Measurements from ENCODE around the gene NCOR1.
"Not testable (repeated sequence)": the region's sequence is repeated elsewhere in the genome, so short reads cannot be mapped to it uniquely, and the experiment has no call there.

Gene NCOR1

DNA sequence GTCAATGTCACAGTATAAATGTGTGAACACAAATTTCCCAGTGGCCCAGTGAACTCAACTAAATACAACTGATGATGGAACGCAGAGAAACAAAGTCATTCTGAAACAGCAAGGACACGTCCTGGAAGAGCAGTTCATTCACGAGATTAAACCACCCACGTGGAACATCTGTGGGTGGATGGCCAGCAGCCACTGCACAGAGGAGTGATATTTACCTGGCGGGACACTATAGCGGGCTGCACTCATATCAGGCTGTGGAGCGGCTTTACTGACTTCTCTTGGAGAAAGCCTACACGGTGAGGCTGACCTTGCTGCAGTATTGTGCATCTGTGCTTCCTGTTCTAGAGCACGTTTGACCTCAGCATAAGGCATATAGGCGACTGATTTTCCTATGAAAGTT, 128.4 kb downstream of the NCOR1 start:
- DNase-seq (ENCODE audit: low read depth), result no peak

DNA sequence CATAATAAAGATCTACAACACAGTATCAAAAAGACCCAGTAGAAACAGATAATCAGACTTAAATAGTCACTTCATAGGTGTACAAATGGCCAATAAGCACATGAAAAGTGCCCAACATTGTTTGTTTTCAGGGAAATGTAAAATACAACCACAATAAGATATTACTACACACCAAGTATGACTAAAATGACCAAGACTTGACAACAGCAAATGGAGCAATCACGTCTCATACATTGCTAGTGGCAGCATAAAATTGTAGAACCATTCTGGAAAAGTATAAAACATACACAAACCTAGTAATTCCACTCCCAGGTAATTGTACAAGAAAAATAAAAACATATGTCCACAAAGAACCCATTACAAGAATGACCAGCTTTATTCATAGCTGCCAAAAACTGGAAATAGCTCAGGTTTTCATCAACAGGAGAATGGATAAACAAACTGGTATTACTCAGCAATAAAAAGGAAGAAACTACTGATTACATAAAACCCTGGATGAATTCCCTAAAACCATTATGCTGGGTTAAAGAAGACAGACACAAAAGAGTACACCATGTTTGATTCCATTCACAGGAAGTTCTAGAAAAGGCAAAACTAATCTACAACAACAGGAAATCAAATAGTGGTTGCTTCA, 130.2 kb downstream of the NCOR1 start:
- DNase-seq (ENCODE audit: low read depth), result no peak

DNA sequence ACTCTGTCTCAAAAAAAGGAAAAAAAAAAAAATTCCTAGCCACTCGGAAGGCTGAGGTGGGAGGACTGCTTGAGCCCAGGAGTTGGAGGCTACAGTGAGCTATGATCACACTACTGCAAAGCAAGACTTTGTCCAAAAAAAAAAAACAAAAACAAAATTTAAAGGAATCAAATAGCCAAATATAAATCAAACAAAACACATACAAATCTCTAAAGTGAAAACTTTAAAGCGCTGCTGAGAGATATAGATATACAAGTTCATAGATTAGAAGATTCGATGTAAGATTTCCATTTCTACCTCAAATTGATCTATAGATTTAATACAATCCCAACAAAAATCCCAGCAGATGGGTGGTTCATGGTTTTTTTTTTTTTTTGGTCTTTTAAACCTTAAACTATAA, 132.1 kb downstream of the NCOR1 start:
- no peak for DNase-seq (ENCODE audit: low read depth)

DNA sequence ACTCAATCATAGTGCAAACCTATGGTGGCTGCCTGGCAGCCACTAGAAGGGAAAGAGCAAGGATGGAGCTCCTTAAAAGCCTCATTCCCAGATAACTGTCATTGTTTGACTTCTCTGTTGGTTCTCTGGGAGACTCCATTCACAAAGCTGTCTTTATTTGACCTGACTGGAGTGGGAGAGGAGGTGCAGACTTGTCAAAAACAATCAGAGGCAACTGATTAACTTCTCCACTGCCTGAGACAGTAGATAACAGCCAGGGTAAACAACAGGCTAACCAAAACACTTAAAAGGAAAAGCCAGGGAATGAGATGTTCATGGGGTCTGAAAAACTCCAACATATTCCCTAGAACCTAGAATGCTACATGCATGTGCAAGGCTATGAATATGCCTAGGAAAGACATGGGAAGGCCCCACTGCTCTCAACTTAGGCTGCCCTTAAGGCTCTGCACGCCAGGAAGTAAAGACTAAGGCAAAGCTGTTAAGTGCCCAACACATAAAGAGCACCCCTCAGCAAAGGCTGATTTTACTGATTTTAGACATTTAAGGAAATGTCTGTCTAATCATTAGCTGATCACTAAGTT, 133.7 kb downstream of the NCOR1 start:
- no peak for DNase-seq (ENCODE audit: low read depth)

DNA sequence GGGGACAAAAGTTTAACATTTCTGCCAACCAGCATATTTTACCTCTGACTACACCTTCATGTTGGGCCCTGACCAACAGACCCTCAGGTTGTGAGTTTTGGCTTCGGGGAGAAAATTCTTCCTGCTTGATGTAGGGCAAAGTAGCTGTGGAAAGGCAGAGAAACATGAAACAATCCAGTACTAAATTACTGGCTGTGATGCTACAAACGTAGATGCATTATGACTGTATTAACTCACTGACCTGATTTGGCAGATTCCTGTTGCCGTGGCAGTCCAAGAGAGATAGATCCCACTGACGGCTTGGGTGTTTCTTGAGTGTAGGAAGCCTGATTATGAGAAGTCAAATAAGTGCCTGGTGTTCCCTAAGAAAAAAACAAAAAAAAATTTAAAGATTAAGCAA, 135.0 kb downstream of the NCOR1 start:
- DNase-seq (ENCODE audit: low read depth), result no peak

DNA sequence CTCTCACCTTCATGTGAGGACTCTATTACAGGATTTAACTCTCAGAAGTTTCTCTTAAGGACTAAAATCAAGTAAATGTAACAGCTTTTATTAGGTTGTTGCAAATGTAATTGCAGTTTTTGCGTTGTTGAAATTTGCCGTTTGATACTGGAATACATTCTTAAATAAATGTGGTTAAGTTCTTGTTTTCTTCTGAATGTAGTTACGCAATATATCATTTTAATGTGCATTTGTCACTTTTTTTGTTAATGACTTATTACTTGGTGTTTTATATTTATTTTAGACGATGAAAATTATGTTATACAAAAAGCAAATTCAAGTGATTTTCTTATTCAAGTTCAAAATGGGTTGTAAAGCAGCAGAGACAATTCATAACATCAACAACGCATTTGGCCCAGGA, 139.4 kb downstream of the NCOR1 start:
- DNase-seq (ENCODE audit: low read depth), result no peak

DNA sequence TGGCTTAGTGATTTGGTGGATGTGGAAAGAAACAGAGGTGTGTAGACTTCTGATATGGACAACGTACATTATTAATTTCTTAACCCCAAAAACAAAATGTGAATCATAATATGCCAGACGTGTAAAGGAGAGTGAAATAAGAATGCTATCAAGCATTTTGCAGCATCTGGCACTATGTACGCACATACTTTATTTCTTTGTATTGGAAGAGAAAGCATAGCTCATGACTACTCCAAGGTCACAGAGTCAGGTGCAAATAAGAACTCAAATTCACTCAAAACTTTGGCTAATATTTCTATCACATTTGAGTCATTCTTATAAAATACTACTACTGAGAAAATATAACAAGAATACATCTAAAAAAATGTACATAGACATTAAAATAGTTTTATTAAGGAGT, 140.9 kb downstream of the NCOR1 start:
- no peak for DNase-seq (ENCODE audit: low read depth)

DNA sequence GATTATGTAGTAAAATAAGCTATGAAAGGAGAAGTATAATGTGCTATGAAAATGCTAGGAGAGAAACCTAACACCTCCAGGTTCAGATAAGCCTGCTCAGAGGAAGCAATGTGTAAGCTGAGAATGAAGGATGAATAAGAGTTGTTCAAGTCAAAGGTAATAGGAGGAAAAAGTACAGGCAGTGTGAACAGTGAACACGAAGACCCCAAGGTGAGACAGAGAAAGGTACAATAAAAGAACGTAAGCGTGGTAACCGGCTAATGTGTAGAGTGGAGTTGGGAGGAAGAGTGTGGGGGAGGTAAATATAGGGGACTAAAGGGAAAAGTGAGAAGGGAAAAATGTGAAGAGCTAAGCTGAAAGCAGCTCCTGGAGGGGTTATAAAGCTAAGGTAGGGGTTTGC, 141.5 kb downstream of the NCOR1 start:
- no peak for DNase-seq (ENCODE audit: low read depth)

DNA sequence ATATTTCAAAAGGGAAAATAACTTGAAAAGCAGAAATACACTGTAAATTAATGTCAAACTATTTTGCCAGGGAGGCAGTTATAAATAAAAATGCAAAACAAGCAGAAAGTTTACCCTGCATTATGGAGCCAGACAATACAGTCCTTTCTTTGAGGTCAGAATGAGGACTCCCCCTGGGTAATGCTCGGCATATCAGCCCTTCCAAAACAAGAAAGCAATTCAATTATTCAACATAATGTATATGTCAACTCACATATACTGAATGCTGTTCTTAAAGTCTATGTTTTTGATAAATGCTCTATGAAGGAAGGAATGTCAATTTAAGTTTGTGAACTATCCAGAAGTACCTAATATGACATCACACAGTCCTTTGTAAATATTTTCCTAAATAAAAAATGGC, 143.3 kb downstream of the NCOR1 start:
- DNase-seq (ENCODE audit: low read depth), result no peak

DNA sequence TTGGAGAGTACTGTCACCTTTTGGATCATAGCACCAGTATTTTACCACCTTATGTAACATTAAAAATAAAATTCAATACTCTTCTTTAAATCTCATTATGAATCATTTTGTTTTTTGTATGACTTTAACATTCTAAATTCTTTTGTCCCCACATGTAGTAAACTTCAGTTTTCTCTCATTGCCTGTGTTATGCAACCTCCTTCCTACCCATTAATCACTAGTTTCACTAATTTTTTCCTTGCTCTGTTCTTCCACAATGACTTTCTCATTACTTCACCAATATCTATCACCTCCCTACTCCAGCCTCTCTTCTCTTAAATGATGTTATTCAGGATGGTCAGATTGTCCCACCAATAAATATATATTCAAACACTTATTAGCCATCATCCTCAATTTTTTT, 147.0 kb downstream of the NCOR1 start:
- DNase-seq (ENCODE audit: low read depth), result no peak

DNA sequence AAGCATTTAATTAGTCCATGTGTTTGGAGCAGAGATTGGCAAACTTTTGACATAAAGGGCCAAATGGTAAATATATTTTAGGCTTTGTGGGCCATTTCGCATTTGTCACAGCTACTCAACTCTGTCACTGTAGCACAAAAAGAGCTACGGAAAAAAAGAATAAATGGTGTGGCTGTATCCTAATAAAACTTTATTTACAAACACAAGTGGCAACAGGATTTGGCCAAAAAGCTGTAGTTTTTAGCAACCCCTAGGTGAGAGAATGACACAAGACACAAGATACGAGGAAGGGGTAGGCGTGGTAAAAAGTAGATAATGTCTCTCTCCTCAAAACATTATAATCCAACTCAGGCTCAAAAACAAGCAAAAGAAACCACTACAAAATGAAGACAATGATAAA, 149.2 kb downstream of the NCOR1 start:
- no peak for DNase-seq (ENCODE audit: low read depth)

DNA sequence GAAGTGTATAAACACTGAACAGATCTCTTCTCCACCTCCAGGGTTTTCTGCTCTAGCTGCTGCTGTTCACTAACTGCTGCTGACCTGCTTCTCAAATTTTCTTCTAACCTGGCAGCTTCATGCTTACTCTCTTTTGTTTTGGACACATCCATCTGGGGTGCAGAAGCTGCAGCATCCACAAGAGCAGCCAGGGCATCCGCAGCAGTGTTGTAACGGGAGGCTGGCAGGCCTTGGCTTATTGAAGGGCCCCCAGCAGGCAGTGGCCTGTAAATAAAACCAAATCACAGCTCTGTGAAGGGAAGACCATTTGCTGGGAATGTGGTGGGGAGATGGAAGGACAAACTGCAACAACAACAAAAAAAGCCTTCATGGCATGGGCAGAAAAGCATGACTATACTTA, 153.7 kb downstream of the NCOR1 start:
- DNase-seq (ENCODE audit: low read depth), result no peak

DNA sequence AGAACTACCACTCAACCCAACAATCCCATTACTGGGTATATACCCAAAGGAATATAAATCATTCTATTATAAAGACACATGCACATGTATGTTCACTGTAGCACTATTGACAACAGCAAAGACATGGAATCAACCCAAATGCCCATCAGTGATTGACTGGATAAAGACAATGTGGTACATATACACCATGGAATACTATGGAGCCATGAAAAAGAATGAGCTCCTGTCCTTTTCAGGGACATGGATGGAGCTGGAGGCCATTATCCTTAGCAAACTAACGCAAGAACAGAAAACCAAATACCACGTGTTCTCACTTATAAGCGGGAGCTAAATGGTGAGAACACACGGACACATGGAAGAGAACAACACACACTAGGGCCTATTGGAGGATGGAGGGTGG, 160.2 kb downstream of the NCOR1 start:
- not testable (repeated sequence) for DNase-seq (ENCODE audit: low read depth)

DNA sequence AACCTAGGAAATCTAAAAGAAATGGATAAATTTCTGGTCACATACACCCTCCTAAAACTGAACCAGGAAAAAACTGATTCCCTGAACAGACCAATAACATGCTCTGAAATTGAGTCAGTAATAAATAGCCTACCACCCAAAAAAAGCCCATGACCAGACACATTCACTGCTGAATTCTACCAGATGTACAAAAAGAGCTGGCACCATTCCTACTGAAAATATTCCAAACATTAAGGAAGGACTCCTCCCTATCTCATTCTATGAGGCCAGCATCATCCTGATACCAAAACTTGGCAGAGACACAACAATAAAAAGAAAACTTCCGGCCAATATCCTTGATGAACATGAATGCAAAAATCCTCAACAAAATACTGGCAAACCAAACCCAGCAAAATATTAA, 162.8 kb downstream of the NCOR1 start:
- no peak for DNase-seq (ENCODE audit: low read depth)

DNA sequence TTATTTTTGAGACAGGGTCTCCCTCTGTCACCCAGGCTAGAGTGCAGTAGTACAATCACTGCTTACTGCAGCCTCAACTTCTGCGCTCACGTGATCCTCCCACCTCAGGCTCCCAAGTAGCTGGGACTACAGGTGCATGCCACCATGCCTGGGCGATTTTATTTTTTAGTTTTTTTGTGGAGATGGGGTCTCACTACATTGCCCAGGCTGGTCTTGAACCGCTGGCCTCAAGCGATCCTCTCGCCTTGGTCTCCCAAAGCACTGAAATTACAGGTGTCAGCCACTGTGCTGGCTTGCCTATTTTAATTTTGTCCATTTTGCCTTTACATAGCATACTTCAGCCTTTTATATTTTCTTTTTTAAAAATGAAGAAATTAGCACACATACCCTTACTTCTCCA, 164.5 kb downstream of the NCOR1 start:
- no peak for DNase-seq (ENCODE audit: low read depth)

DNA sequence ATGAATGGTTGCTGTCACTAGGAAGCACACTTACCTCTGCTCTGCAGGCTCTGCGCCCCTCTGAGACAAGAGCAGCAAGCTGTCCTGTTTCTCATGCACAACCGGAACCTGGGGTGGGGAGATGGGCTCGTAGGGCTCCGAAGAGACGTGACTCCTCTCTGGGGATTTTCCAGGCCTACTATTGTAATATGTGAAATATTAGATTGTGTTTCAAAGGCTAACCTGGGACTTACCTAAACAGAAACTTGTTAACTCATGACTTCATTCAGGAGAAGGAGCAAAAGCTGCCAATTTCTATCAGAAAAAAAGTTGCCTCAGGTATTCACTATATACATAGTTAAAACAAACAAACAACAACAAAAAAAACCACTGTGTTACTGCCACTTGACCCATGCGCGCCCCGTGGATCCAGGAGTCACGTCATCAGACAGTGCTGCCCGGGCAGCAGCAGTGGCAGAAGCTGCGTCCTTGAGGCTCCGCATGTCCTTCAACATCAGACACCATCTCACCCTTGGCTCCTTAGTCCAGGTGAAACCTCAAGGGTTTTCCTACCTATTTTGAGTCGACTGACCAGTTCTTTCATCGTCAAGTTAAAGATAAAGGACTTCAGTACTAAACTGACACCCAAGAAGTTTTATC, 166.4 kb downstream of the NCOR1 start:
- DNase-seq (ENCODE audit: low read depth), result no peak

DNA sequence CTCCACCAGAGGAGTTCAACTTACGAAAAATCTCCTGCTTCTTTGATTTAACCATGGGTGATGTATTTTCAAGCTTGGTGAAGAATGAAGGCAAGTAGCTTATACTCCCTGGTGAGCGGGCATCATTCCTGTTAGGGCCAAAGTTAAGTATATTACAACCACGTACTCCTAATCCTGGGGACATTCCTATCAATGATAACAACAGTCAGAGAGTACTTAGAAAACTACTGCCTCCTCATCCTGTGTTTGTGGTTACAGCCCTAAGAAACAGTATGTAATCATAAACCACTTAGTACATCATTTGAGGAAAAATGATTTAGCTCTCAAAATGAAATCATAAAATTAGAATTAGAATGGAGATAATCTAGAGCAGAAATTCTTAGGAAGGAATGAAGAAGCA, 168.4 kb downstream of the NCOR1 start:
- DNase-seq (ENCODE audit: low read depth), result no peak

DNA sequence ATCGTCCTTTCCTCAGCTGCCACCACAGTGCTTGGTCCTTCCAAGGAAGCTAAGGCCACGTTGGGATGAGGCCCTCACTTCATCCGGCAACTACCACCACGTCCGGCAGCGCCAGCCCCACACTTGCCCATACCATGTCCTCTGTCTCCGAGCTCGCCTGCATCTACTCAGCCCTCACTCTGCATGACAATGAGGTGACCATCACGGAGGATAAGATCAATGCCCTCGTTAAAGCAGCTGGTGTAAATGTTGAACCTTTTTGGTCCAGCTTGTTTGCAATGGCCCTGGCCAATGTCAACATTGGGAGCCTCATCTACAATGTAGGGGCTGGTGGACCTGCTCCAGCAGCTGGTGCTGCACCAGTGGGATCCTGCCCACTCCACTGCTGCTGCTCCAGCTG, 170.8 kb downstream of the NCOR1 start:
- no peak for DNase-seq (ENCODE audit: low read depth)

DNA sequence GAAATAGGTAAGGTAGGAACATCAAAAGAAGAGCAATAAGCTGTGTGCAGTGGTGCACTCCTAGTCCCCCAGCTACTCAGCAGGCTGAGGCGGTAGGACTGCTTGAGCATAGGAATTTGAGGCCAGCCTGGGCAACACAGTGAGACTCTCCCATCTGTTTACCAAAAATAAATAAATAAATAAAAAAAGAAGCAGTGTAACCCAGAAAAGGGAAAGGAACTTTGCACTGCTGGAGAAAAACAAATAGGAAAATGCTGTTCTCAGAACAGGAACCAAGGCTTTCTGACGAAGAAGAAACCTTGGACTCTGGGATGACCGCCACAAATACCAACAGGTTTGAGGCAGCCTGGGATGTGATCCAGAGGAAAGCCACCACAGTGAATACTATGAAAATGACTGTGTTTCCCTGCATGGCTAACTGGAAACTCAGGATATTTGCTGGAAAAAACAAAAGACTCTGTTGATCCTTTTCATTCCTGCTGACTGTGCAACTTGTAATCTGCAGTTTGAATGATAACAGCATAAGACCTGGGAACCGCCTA, 174.6 kb downstream of the NCOR1 start:
- no peak for DNase-seq (ENCODE audit: low read depth)

DNA sequence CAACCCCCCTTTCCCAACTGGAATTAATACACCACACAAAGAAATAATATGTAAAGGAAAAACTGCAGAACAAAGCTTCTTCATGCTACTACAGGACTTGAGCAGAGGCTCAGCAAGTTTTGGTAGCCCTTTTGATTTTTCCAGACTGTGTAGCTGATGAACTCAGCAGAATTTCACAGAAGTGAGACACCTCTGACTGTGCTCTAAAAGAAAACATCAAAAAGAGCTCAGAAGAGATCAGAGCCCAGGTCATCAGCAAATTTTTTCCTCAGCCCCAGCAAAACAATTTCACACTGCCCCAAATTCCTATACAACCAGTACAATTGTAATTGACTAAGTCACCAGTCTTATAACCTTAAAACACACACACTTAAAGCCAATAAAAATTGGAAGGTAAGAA, 177.7 kb downstream of the NCOR1 start:
- no peak for DNase-seq (ENCODE audit: low read depth)

DNA sequence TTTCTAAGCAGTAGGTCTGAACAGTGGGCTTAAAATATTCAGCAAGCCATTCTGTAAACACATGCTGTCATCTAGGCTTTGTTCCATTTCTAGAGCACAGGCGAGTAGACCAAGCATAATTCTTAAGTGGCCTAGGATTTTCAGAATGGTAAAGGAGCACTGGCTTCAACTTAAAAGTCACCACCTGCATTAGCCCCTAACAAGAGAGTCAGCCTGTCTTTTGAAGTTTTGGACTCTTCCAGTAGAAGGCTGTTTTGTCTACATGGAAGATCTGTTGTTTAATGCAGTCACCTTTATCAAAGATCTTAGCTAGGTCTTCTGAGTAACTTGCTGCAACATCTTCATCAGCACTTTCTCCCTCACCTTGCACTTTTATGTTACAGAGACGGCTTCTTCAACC, 179.1 kb downstream of the NCOR1 start:
- no peak for DNase-seq (ENCODE audit: low read depth)

DNA sequence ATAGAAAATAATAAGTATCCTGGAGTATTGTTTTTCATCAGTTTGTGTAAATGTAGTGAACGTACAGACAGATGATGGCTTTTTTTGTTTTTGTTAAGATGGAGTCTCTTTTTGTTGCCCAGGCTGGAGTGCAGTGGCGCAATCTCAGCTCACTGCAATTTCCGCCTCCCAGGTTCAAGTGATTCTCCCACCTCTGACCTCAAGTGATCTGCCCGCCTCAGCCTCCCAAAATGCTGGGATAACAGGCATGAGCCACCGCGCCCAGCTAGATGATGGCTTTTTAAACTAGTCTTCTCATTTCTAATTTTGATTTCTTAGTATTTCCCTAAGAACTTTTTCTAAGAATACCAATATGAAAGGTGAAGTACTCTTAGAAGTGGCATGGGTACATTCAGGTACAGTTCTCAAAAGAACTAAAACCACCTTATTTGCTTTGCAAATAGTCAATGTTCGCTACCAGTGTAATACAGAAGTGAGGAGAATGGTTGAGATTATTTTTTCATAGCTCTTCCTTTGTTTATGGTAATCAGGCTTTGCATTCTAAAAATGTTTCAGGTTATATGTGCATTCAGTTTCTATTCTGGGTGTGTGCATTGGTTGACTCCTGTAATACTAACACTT, 181.5 kb downstream of the NCOR1 start:
- no peak for DNase-seq (ENCODE audit: low read depth)

Measured in stimulated activated CD8-positive, alpha-beta memory T cell treated with anti-CD3 and anti-CD28 coated beads, Interleukin-12 subunit alpha, Interleukin-12 subunit beta, amount 100 ng/mL, for 1 hour (primary cell).